Fibroblast of peridontal ligament (primary cell): ENCODE results near the gene ATP11C.
A peak's percentile ranks its signal among the peaks of the same experiment; 100 is the strongest.

ENCODE experiments used
- DNase-seq: peaks from one replicate; pipeline ENCODE4 v3.0.0-alpha.2; 2010; ENCODE audit errors: extremely low read depth

The ATP11C gene

GRCh38 chrX:139804482-139804881, 128.4 kb downstream of the ATP11C start:
- DNase-seq: no peak

GRCh38 chrX:139803224-139803623, 129.6 kb downstream of the ATP11C start:
- DNase-seq: no peak

GRCh38 chrX:139802048-139802447, 130.8 kb downstream of the ATP11C start:
- DNase-seq: no peak

DNA sequence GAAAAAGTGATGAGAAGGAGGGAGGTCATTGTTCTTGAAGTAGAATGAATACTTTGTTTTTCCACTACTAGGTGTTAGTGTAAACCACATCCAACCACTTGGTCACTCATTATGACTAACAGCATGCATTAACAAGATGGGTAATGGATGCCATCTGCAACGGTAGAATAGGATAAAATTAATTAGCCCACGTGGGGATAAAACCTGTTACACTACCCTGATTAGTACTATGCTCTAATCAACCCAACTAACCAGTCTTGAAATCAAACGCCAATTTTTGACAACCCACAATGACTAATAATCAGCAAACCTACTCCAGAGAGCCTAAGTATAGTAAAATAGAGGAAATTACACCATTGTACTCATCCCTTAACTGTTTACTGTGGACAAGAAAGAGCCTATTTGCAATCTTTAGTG, 131.4 kb downstream of the ATP11C start:
- no peak for DNase-seq

DNA sequence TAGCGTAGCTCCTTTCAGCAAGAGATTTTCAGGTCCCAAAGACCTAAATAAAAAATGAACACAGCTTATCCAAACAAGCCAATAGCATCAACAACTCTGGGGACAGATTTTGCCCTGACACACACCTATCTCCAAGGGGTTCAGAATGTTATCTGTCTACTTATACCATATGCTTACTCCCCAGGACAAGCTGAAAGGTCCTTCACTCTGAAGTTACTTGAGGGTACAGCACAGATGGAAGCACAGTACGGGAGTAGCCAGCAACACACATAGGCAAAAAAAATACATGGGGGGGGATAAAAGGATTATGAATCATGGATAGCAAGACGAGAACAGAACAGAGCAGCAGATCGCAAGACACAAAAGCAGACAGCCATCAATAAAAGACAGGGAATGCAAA, 134.2 kb downstream of the ATP11C start:
- no peak for DNase-seq

GRCh38 chrX:139795196-139795595, 137.7 kb downstream of the ATP11C start:
- DNase-seq: no peak

DNA sequence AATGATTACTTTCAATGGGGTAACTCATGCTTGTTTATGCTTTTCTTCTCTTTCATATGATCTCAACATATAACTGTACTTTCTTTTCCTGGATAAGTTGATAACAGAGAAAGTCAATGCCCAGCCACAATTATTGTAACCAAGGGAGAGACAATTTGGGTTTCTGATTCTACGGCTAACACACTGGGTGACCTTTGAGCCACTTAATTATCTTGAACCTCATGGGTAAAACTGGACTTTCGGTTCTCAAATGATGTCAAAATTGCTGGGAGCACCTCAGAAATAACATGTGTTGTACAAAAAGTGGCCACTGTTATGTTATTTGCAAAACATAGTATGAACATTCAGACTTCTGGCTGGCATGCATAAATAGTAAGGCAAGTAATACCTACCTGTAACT, 145.3 kb downstream of the ATP11C start:
- DNase-seq: no peak

- DNase-seq: no peak
These were observed 148.0 kb downstream of the ATP11C start for GRCh38 chrX:139784807-139785206.

DNA sequence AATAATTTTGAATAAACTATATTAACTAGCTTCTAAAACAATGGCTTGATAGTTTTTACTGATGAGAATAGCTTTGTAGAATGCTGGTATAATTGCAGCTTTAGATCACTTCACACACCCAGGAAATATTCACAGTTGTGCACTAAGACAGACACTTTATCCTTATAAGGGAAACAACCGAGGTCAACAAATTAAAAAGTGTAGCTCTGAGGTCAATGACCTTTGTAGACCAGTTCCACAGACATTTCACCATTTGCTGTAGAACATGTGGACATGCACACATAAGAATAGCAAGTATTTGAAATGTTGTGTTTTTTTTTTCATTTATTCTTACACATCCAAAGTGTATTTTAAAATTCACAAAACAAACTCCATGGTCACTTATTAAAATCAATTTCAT, 148.9 kb downstream of the ATP11C start:
- no peak for DNase-seq

GRCh38 chrX:139783030-139783429, 149.8 kb downstream of the ATP11C start:
- DNase-seq: no peak

DNA sequence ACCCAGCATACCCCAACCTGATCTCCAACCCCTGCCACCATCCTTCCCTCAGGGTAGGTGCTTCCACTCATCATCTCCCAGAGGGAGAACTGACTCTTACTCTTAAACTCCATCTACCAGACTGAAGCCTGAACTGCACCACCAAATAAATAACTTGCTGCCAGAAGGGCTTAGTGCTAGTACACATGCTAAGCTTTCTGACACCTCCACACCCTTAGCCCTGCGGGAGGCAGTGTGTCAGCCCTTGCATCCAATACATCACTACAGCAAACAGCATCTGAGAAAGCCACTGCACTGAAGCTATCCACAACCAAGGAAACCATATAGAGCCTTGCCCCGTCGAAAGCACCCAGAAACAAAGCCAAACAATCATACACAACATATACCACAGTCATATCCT, 156.3 kb downstream of the ATP11C start:
- DNase-seq: no peak

DNA sequence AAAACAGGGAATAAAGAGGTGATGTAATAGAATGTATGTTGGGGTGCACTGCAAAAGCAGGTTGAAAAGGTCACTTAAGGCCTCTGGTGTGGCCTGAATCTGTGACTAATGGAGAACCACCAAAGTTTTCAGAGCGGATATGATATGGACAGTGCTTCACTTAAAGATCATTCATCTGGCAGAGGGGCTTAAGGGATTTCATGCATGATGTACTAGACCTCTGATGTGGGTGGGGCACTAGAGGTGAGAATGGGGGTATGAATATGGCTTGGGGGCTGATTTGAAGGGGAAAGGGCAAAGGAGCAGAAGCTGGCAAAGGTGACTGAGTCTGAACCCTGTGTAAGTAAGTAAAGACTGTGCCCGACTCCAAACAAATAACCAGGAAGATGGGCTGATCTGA, 162.5 kb downstream of the ATP11C start:
- DNase-seq: no peak

- DNase-seq: no peak
These were observed 166.3 kb downstream of the ATP11C start for GRCh38 chrX:139766545-139766983.

GRCh38 chrX:139762400-139763183, 170.3 kb downstream of the ATP11C start:
- peak; percentile 60 for DNase-seq

GRCh38 chrX:139759637-139760036, 173.2 kb downstream of the ATP11C start:
- peak; percentile 39 for DNase-seq

DNA sequence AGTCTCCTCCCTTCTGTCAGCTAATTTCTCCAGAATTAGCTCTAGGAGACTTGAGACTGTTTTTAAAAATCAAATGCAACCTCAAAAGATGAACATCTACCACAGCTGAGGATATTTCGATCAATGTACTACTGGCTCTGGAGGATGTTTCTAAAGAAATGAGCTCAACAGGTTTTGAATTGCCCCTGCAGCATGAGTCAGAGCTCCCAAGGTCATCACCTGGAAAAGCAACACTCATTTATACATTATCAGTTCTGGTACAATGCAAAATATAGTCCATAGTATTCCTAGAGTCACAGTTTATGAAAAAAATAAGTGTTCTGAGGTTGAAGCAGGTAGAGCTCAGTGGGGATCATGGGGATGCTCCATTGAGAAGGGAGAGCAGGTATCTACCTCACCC, 174.0 kb downstream of the ATP11C start:
- DNase-seq: no peak

- DNase-seq: no peak
These were observed 174.6 kb downstream of the ATP11C start for GRCh38 chrX:139758250-139758649.

GRCh38 chrX:139751053-139751452, 181.8 kb downstream of the ATP11C start:
- no peak for DNase-seq

DNA sequence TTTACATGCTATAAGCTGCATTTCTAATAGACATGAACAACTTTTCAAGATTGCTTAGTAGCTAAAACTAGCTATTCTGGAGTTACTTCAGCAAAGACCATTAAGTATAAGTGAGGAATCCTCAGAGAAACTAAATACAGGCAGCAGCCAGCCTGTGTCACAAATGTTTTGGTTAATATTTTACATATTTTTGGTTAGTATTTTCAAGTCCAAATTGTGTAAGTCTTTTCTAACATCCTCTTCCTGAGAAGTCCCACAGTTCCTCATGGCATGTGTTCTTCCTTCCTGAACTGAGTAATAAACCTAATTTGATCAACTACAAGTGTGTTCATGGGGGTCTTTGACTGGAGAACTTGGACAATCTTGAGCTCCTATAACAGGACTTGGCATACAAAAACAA, 182.5 kb downstream of the ATP11C start:
- DNase-seq: peak; percentile 34

GRCh38 chrX:139739138-139739537, 193.7 kb downstream of the ATP11C start:
- DNase-seq: no peak

DNA sequence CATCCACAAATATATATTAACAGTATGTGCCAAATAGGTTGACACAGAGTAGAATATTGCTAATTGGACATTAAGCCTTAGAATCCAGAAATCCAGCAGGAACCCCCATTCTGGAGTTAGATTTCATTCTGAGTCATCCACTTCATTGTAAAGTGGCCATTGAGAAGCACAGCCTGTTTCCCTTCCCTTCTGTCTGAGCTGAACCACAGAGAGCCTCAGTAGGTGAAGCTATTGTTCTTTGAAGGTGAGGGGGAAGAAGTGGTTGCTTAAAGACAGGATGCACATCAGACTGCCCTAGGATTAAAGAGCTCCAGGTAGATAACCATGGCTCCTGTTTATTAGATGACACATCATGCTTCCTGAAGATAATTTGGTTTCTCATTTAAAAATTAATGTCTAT, 194.3 kb downstream of the ATP11C start:
- DNase-seq: no peak

DNA sequence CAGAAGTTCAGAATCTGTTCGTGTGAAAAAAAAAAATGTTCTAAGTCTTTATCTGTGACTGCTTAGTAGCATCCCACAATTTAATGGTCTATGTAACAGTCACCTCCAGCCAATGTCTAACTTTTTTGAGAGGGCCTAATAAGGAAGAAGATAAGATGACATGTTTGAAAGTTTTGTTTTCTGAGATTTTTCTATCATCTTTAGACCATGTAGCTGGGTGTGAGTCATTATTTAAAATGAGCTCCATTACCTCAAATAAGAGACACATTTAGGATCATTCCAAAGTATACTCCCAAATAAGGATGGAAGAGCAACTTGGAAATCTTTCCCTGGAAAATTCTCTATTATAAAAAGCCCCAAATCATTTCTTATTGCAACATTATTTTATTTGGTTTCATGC, 196.7 kb downstream of the ATP11C start:
- DNase-seq: no peak

- DNase-seq: no peak
These were observed 197.9 kb downstream of the ATP11C start for GRCh38 chrX:139734996-139735395.

GRCh38 chrX:139725720-139726119, 207.1 kb downstream of the ATP11C start:
- DNase-seq: no peak
